Keratinocyte (primary cell): Measurements from ENCODE around the gene FGFR3. TPM values are rescaled to one million over a fixed set of nuclear protein-coding genes. Genes with fewer than 3 reads are reported as not detected.
"Not testable (repeated sequence)": the region's sequence is repeated elsewhere in the genome, so short reads cannot be mapped to it uniquely, and the experiment has no call there.

Experiments
- DNase-seq: peaks from one replicate; pipeline ENCODE4 v3.0.0-alpha.2; 2011; ENCODE audit warnings: low read depth, missing footprints, low spot score
- FAIRE-seq: peaks from 2 replicates; lab custom pipeline; 2011; peaks lifted over from hg19 to GRCh38; lab: Jason Lieb, UNC
- H2AFZ ChIP-seq: 2 replicates; pipeline ENCODE4 v1.6.0; 2012; ENCODE audit warnings: low read length, control low read depth, inconsistent platforms; ENCODE audit not compliant: control insufficient read depth
- H3K27ac ChIP-seq: 2 replicates; pipeline ENCODE4 v1.5.1; 2011; ENCODE audit warnings: low read length; ENCODE audit not compliant: control insufficient read depth, insufficient read depth
- H3K27me3 ChIP-seq: 3 replicates; pipeline ENCODE4 v1.6.0; 2011; ENCODE audit warnings: low read length; ENCODE audit not compliant: control insufficient read depth, insufficient read depth; ENCODE audit errors: extremely low read depth
- H3K36me3 ChIP-seq, 2 experiments: 2 replicates in 1 of 2; 3 replicates in 1 of 2; pipeline ENCODE4 v1.5.1; 2011; ENCODE audit warnings: low read length in 2 of 2, mild to moderate bottlenecking in 1 of 2; ENCODE audit not compliant: control insufficient read depth in 2 of 2, insufficient read depth in 2 of 2; ENCODE audit errors: extremely low read depth in 1 of 2
- H3K4me1 ChIP-seq: 3 replicates; pipeline ENCODE4 v1.5.1; 2011; ENCODE audit warnings: low read length; ENCODE audit not compliant: control insufficient read depth, insufficient read depth; ENCODE audit errors: extremely low read depth
- H3K4me2 ChIP-seq: 3 replicates; pipeline ENCODE4 v1.6.0; 2011; ENCODE audit warnings: low read depth, low read length; ENCODE audit not compliant: control insufficient read depth, insufficient read depth; ENCODE audit errors: extremely low read depth
- H3K4me3 ChIP-seq, 3 experiments: fragments of 200-600 bp in 1 of 3; sonication (generic) in 1 of 3; 2 replicates in 2 of 3; 3 replicates in 1 of 3; pipeline ENCODE4 v1.5.1; 2011 to 2016; ENCODE audit warnings: low read length in 3 of 3, mild to moderate bottlenecking in 3 of 3, control low read depth in 2 of 3, inconsistent platforms in 1 of 3, low read depth in 1 of 3, mixed read lengths in 1 of 3, mixed run types in 1 of 3, moderate library complexity in 1 of 3; ENCODE audit not compliant: control insufficient read depth in 2 of 3, insufficient read depth in 2 of 3; ENCODE audit errors: extremely low read depth in 1 of 3
- H3K79me2 ChIP-seq: 2 replicates; pipeline ENCODE4 v1.6.0; 2012; ENCODE audit warnings: low read length; ENCODE audit not compliant: control insufficient read depth, insufficient read depth
- H3K9ac ChIP-seq: 3 replicates; pipeline ENCODE4 v1.6.0; 2011; ENCODE audit warnings: low read length; ENCODE audit not compliant: control insufficient read depth, insufficient read depth; ENCODE audit errors: extremely low read depth
- H3K9me1 ChIP-seq: 3 replicates; pipeline ENCODE4 v1.6.0; 2011; ENCODE audit warnings: low read length; ENCODE audit not compliant: control insufficient read depth, insufficient read depth; ENCODE audit errors: extremely low read depth
- H3K9me3 ChIP-seq: 2 replicates; pipeline ENCODE4 v1.5.1; 2012; ENCODE audit warnings: low read depth, low read length; ENCODE audit not compliant: control insufficient read depth
- H4K20me1 ChIP-seq: 3 replicates; pipeline ENCODE4 v1.6.0; 2011; ENCODE audit warnings: low read length; ENCODE audit not compliant: control insufficient read depth, insufficient read depth; ENCODE audit errors: extremely low read depth
- EZH2 ChIP-seq: IDR thresholded peaks from one replicate; pipeline ENCODE4 v1.6.1; 2012; ENCODE audit warnings: inconsistent platforms, mild to moderate bottlenecking, low read length, moderate library complexity
- dilution Hi-C: fragments of 300-500 bp; cut with MboI; formaldehyde crosslinking; loops from one replicate; pipeline ENCODE4 v1.7.0; 2020; ENCODE audit warnings: low sequenced_read_pairs; ENCODE audit not compliant: extremely low pct_ligation_motif_present
- polyA plus RNA-seq, 5 experiments: library from polyadenylated mRNA; depleted of rRNA in 3 of 5; stranded (reverse) in 3 of 5; stranded (forward) in 1 of 5; unstranded in 1 of 5; fragments of >200 nt; gene quantifications; 1 replicate in 1 of 5; 2 replicates in 3 of 5; 3 replicates in 1 of 5; pipeline versions ENCODE4 v1.2.1 to v1.2.3, GENCODE V29; 2011 to 2012; ENCODE audit warnings: missing spikeins in 2 of 5, low read depth in 1 of 5, low replicate concordance in 1 of 5
- TF ChIP-seq, protein P1 (sequence below), 3 experiments: IDR thresholded peaks in 1 of 3; conservative IDR thresholded peaks in 1 of 3; optimal IDR thresholded peaks in 1 of 3; 2 replicates in 2 of 3; 3 replicates in 1 of 3; pipeline versions ENCODE3 to v1.5.1; 2011; ENCODE audit warnings: low read length in 3 of 3, mild to moderate bottlenecking in 3 of 3, moderate library complexity in 2 of 3, control low read depth in 1 of 3, inconsistent platforms in 1 of 3; ENCODE audit not compliant: insufficient read depth in 2 of 3; ENCODE audit errors: extremely low read depth in 1 of 3

FGFR3 gene
- polyA plus RNA-seq, 1 donor (not counting 4 experiments of a cell fraction or from before 2014, with no cell fraction given): 45.2 TPM

DNA sequence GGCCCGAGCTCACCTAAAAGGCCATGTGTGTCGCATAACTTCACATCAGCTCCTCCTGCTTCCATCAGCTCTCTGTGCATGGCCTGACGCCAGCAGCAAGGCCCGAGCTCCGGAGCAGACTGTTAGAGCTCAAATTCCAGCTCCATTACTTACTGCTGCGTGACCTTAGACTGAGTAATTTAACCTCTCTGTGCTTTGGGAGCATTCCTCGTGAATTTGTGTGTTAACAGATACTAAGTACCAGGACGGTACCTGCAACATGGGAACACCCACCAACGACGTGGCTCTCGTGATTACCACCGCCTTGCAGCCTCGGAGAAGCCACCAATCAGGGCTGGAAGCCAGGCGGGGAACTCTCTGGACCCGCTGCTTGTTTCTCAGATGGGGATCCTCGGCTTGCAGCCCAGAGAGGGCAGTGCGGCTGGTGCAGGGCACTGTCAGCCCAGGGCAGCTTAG is 49.9 kb downstream of the FGFR3 start:
- dilution Hi-C loops: no loop called here
- H3K27ac ChIP-seq: no peak overlapping the region
- H4K20me1 ChIP-seq: peaks cover 6% of the 10 kb centered on the region
- no peaks in the 10 kb centered on the region for H3K4me1 ChIP-seq
- H3K79me2 ChIP-seq: peaks cover 62% of the 10 kb centered on the region
- FAIRE-seq (no peak), DNase-seq (no peak)
- no peak overlapping the region for H3K9ac ChIP-seq
- no peak for TF ChIP-seq EZH2
- TF ChIP-seq, protein P1, sequence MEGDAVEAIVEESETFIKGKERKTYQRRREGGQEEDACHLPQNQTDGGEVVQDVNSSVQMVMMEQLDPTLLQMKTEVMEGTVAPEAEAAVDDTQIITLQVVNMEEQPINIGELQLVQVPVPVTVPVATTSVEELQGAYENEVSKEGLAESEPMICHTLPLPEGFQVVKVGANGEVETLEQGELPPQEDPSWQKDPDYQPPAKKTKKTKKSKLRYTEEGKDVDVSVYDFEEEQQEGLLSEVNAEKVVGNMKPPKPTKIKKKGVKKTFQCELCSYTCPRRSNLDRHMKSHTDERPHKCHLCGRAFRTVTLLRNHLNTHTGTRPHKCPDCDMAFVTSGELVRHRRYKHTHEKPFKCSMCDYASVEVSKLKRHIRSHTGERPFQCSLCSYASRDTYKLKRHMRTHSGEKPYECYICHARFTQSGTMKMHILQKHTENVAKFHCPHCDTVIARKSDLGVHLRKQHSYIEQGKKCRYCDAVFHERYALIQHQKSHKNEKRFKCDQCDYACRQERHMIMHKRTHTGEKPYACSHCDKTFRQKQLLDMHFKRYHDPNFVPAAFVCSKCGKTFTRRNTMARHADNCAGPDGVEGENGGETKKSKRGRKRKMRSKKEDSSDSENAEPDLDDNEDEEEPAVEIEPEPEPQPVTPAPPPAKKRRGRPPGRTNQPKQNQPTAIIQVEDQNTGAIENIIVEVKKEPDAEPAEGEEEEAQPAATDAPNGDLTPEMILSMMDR (optimal IDR thresholded peaks at IDR 0.05 in 1 of 3, IDR thresholded peaks at IDR 0.05 in 1 of 3, conservative IDR thresholded peaks at IDR 0.05 in 1 of 3; ENCODE audit: extremely low read depth in 1 of 3, insufficient read depth in 2 of 3, low read length in 3 of 3): no peak
- peaks cover 26 to 43% of the 10 kb centered on the region in 2 experiments for H3K36me3 ChIP-seq
- H3K27me3 ChIP-seq: no peaks in the 10 kb centered on the region
- H3K4me2 ChIP-seq: no peak overlapping the region
- H3K9me3 ChIP-seq: no peaks in the 10 kb centered on the region
- H3K9me1 ChIP-seq: no peaks in the 10 kb centered on the region
- no peak overlapping the region for H3K4me3 ChIP-seq
- H2AFZ ChIP-seq: no peak overlapping the region

DNA sequence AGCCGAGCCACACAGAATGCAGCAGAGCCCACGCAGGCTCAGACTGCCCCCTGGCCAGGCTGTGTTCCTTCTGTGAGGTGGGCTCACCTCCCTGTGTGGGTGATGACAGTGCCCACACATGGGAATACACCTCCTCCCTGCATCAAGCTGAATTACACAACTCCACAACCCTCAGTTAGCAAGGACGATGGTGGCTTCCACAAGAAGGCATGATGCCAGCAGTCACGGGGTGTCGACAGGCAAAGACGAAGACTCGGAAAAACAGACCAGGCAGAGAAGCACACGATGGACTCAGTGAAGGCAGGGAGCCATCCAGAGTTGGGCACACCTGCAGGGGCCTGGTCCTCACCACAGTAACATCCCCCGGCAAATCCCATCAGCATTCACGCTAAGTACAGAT is 50.8 kb downstream of the FGFR3 start:
- Histone ChIP-seq H4K20me1 (peaks cover 6% of the 10 kb centered on the region), H3K9me3 (no peaks in the 10 kb centered on the region), H3K4me3 (no peak overlapping the region), H2AFZ (no peak overlapping the region), H3K9ac (no peak overlapping the region), H3K27me3 (no peaks in the 10 kb centered on the region), H3K9me1 (no peaks in the 10 kb centered on the region), H3K36me3 (peaks cover 24 to 42% of the 10 kb centered on the region in 2 experiments), H3K4me2 (no peak overlapping the region), H3K4me1 (no peaks in the 10 kb centered on the region), H3K27ac (no peak overlapping the region), H3K79me2 (peaks cover 62% of the 10 kb centered on the region)
- no peak for TF ChIP-seq EZH2
- TF ChIP-seq, protein P1 (optimal IDR thresholded peaks at IDR 0.05 in 1 of 3, IDR thresholded peaks at IDR 0.05 in 1 of 3, conservative IDR thresholded peaks at IDR 0.05 in 1 of 3; ENCODE audit: extremely low read depth in 1 of 3, insufficient read depth in 2 of 3, low read length in 3 of 3): no peak
- dilution Hi-C loops: no loop called here
- no peak for FAIRE-seq
- DNase-seq: no peak

DNA sequence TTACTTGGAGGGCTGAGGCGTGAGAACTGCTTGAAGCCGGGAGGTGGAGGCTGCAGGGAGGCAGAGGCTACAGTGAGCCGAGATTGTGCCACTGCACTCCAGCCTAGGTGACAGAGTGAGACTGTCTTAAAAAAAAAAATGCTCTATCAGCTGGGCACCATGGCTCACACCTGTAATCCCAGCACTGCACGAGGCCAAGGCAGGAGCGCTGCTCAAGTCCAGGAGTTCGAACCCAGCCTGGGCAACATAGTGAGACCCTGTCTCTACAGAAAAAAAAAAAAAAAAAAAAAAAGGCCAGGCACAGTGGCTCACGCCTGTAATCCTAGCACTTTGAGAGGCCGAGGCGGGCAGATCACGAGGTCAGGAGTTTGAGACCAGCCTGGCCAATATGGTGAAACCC is 51.5 kb downstream of the FGFR3 start:
- dilution Hi-C loops, H3K4me1 ChIP-seq, H3K4me3 ChIP-seq, H3K9me3 ChIP-seq, DNase-seq, H3K27me3 ChIP-seq, H4K20me1 ChIP-seq, H3K27ac ChIP-seq, H2AFZ ChIP-seq, H3K4me2 ChIP-seq, FAIRE-seq, H3K9ac ChIP-seq, H3K9me1 ChIP-seq: not testable (repeated sequence)
- Histone ChIP-seq H3K79me2 (peaks cover 62% of the 10 kb centered on the region), H3K36me3 (peaks cover 17 to 38% of the 10 kb centered on the region in 2 experiments)
